GM12878 (cell line): ENCODE results near the gene RNF181. TPM values are rescaled to one million over a fixed set of nuclear protein-coding genes. Genes with fewer than 3 reads are reported as not detected.

ENCODE experiments used
- ATF7 ChIP-seq: fragments of 450-650 bp; IDR thresholded peaks from 2 replicates; pipeline ENCODE4 v1.6.1; 2016; ENCODE audit warnings: low read depth, mild to moderate bottlenecking
- BACH1 ChIP-seq: fragments of 450-650 bp; IDR thresholded peaks from 2 replicates; pipeline ENCODE4 v1.6.1; 2017; ENCODE audit warnings: mild to moderate bottlenecking, borderline replicate concordance
- BRCA1 ChIP-seq: IDR thresholded peaks from 2 replicates; pipeline ENCODE4 v1.6.1; 2011; ENCODE audit warnings: low read depth, low read length, improper control_type of control experiment
- CBFB ChIP-seq: IDR thresholded peaks from 2 replicates; pipeline ENCODE4 v1.6.1; 2016; ENCODE audit warnings: antibody characterized with exemption, low read depth
- ESRRA ChIP-seq: IDR thresholded peaks from 2 replicates; pipeline ENCODE4 v1.6.1; 2012; ENCODE audit warnings: mild to moderate bottlenecking, low read length, improper control_type of control experiment
- ETV6 ChIP-seq, 2 experiments: fragments of 450-650 bp in 1 of 2; IDR thresholded peaks in 1 of 2; conservative IDR thresholded peaks in 1 of 2; 2 replicates each; pipeline ENCODE4 v1.6.1; 2014; ENCODE audit warnings: antibody characterized with exemption in 1 of 2, borderline replicate concordance in 1 of 2, low read depth in 1 of 2, mild to moderate bottlenecking in 1 of 2, moderate library complexity in 1 of 2
- FOXM1 ChIP-seq: IDR thresholded peaks from 2 replicates; pipeline ENCODE4 v1.6.1; 2012; ENCODE audit warnings: low read depth, mild to moderate bottlenecking, inconsistent platforms, low read length, moderate library complexity
- LARP7 ChIP-seq: fragments of 450-650 bp; IDR thresholded peaks from 2 replicates; pipeline ENCODE4 v1.6.1; 2017; ENCODE audit warnings: mild to moderate bottlenecking
- MTA3 ChIP-seq: IDR thresholded peaks from 2 replicates; pipeline ENCODE4 v1.6.1; 2012; ENCODE audit warnings: low read length, inconsistent platforms, borderline replicate concordance
- MXI1 ChIP-seq: fragments of 150-350 bp; IDR thresholded peaks from 2 replicates; pipeline ENCODE4 v1.6.1; 2011; ENCODE audit warnings: low read depth, mild to moderate bottlenecking, inconsistent platforms, low read length, improper control_type of control experiment
- NFYA ChIP-seq: IDR thresholded peaks from 2 replicates; pipeline ENCODE4 v1.6.1; 2011; ENCODE audit warnings: low read depth, mild to moderate bottlenecking, low read length, improper control_type of control experiment, borderline replicate concordance
- NR2C2 ChIP-seq: IDR thresholded peaks from 2 replicates; pipeline ENCODE4 v1.6.1; 2011; ENCODE audit warnings: borderline replicate concordance, low read depth; ENCODE audit not compliant: control insufficient read depth, insufficient read length
- NR2F1 ChIP-seq: fragments of 450-650 bp; conservative IDR thresholded peaks from 2 replicates; pipeline ENCODE4 v1.6.1; 2017; ENCODE audit warnings: mild to moderate bottlenecking
- PML ChIP-seq: IDR thresholded peaks from 2 replicates; pipeline ENCODE4 v1.6.1; 2012; ENCODE audit warnings: low read length, inconsistent platforms
- POLR2AphosphoS2 ChIP-seq: IDR thresholded peaks from 2 replicates; pipeline ENCODE4 v1.6.1; 2011; ENCODE audit warnings: low read depth, mild to moderate bottlenecking, low read length, improper control_type of control experiment, moderate library complexity
- RAD51 ChIP-seq: fragments of 450-650 bp; IDR thresholded peaks from 2 replicates; pipeline ENCODE4 v1.6.1; 2016; ENCODE audit warnings: moderate library complexity, mild to moderate bottlenecking, inconsistent platforms
- RBBP5 ChIP-seq: fragments of 200-600 bp; sonication (generic); conservative IDR thresholded peaks from 2 replicates; pipeline ENCODE4 v1.6.1; 2016
- RELA ChIP-seq: fragments of 450-650 bp; IDR thresholded peaks from 2 replicates; pipeline ENCODE4 v1.8.0; 2014; ENCODE audit warnings: borderline replicate concordance; ENCODE audit not compliant: partially characterized antibody
- RFX5 ChIP-seq: IDR thresholded peaks from 2 replicates; pipeline ENCODE4 v1.6.1; 2011; ENCODE audit warnings: low read depth, low read length, improper control_type of control experiment
- RUNX3 ChIP-seq: IDR thresholded peaks from 2 replicates; pipeline ENCODE4 v1.6.1; 2012; ENCODE audit warnings: low read length, inconsistent platforms
- SIN3A ChIP-seq: IDR thresholded peaks from 2 replicates; pipeline ENCODE4 v1.6.1; 2012; ENCODE audit warnings: low read depth, low read length, improper control_type of control experiment
- SIX5 ChIP-seq: IDR thresholded peaks from 2 replicates; pipeline ENCODE4 v1.6.1; 2011; ENCODE audit warnings: mild to moderate bottlenecking, low read depth, low read length, moderate library complexity; ENCODE audit not compliant: severe bottlenecking
- TARDBP ChIP-seq: IDR thresholded peaks from 2 replicates; pipeline ENCODE4 v1.6.1; 2016; ENCODE audit warnings: borderline replicate concordance
- TBL1XR1 ChIP-seq: IDR thresholded peaks from 2 replicates; pipeline ENCODE4 v1.6.1; 2012; ENCODE audit warnings: low read depth, low read length, improper control_type of control experiment
- ZBED1 ChIP-seq: IDR thresholded peaks from 2 replicates; pipeline ENCODE4 v1.6.1; 2016; ENCODE audit warnings: borderline replicate concordance
- ZNF207 ChIP-seq: fragments of 450-650 bp; IDR thresholded peaks from 2 replicates; pipeline ENCODE4 v1.6.1; 2014; ENCODE audit warnings: antibody characterized with exemption, mild to moderate bottlenecking, borderline replicate concordance
- polyA plus RNA-seq, 11 experiments: library from polyadenylated mRNA; depleted of rRNA in 4 of 11; unstranded in 6 of 11; stranded (reverse) in 5 of 11; fragments of >200 nt; fragmentation: Nextera tagmentation in 4 of 11; fragmentation: Illumina TruSeq in 1 of 11; extraction: Ambion mirVana in 4 of 11; extraction: Trizol in 1 of 11; gene quantifications; 1 replicate in 1 of 11; 2 replicates in 10 of 11; pipeline versions ENCODE4 v1.2.1 to v1.2.3, GENCODE V29; 2011 to 2016; ENCODE audit warnings: inconsistent platforms in 2 of 11, missing spikeins in 2 of 11, low read depth in 1 of 11
- total RNA-seq, 4 experiments: library from RNA; depleted of rRNA in 3 of 4; stranded (reverse); fragments of >200 nt in 3 of 4; fragmentation: Illumina TruSeq in 1 of 4; extraction: Trizol in 1 of 4; gene quantifications; 2 replicates each; pipeline versions ENCODE4 v1.2.1 to v1.2.3, GENCODE V29; 2013 to 2021
- TF ChIP-seq, protein P1 (sequence below): fragments of 450-650 bp; IDR thresholded peaks from 2 replicates; pipeline ENCODE4 v1.6.1; 2017; ENCODE audit warnings: mild to moderate bottlenecking, moderate library complexity

RNF181 gene
- total and polyA plus RNA-seq, 10 of the 15 experiments (the other 5 are each of a cell fraction or from before 2014, with no cell fraction given), result 101 to 409 (median 213) TPM

DNA sequence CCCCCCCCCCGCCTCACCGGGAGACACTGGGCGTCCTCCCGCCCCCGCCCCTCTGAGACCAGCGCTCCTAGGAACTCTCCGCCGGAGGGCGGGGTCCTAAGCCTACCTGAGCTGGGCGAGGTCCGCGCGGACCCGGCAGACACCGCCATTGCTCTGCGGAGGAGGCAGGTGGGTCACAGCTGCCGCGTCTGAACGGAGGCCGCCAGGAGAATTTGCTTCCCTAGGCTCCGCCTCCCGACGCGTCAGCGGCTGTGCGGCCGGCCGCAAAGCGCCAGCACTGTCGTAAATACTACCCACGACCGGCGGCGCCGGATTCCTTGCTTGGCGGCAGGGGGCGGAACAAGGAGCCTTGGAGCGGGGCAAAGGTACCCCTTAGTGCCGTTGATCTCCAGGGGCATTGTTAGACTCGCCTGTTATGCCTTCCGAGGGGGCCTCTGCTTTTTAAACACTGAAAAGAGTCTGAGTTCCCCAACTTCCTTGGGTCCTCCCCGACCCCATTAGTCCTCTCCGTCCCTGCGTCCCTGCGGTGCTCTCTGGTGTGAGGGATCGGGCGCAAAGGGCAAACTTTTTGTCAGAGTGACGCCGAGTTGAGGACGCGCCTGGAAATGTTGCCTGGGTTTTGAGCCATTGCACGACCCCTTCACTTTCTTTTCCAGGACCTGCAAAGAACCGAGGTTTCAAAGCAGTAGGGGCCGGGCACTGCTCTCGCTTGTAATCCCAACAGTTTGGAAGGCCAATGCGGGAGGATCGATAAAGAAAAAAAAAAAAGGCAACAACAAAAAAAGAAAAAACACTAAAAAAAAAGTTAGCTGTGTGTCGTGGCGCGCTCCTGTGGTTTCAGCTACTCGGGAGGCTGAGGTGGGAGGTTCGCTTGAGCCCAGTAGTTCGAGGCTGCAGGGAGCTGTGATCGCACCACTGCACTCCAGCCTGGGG, 34.0 kb upstream of the RNF181 start, which contains the start of gene GGCX (continued):
- peak; percentile 28; the same call in 1 of the 2 replicates for TF ChIP-seq ATF7
- 0 out of 2 replicates have a peak, but pooled peaks have one; percentile 62 for TF ChIP-seq SIN3A
- peak; percentile 21; the same call in 1 of the 2 replicates for TF ChIP-seq CBFB
- TF ChIP-seq NR2F1, result 0 out of 2 replicates have a peak, but pooled peaks have one; percentile 23
- peak; percentile 28 for TF ChIP-seq SIX5
- peak; percentile 65; the same call in 1 of the 2 replicates for TF ChIP-seq MXI1
- peak; percentile 96 for TF ChIP-seq PML
- peak; percentile 55 for TF ChIP-seq RELA
- TF ChIP-seq MTA3, result peak; percentile 26; the same call in 1 of the 2 replicates
- peak; percentile 83; the same call in 1 of the 2 replicates for TF ChIP-seq ZNF207
- no peak for TF ChIP-seq ETV6 (conservative IDR thresholded peaks at IDR 0.05 in 1 of 2, IDR thresholded peaks at IDR 0.05 in 1 of 2; ENCODE audit: borderline replicate concordance in 1 of 2, low read depth in 1 of 2)
- no peak for TF ChIP-seq LARP7
- TF ChIP-seq POLR2AphosphoS2, result peak; percentile 90
- TF ChIP-seq RAD51, result no peak
- TF ChIP-seq RFX5, result no peak
- no peak for TF ChIP-seq NR2C2
- TF ChIP-seq, protein P1, sequence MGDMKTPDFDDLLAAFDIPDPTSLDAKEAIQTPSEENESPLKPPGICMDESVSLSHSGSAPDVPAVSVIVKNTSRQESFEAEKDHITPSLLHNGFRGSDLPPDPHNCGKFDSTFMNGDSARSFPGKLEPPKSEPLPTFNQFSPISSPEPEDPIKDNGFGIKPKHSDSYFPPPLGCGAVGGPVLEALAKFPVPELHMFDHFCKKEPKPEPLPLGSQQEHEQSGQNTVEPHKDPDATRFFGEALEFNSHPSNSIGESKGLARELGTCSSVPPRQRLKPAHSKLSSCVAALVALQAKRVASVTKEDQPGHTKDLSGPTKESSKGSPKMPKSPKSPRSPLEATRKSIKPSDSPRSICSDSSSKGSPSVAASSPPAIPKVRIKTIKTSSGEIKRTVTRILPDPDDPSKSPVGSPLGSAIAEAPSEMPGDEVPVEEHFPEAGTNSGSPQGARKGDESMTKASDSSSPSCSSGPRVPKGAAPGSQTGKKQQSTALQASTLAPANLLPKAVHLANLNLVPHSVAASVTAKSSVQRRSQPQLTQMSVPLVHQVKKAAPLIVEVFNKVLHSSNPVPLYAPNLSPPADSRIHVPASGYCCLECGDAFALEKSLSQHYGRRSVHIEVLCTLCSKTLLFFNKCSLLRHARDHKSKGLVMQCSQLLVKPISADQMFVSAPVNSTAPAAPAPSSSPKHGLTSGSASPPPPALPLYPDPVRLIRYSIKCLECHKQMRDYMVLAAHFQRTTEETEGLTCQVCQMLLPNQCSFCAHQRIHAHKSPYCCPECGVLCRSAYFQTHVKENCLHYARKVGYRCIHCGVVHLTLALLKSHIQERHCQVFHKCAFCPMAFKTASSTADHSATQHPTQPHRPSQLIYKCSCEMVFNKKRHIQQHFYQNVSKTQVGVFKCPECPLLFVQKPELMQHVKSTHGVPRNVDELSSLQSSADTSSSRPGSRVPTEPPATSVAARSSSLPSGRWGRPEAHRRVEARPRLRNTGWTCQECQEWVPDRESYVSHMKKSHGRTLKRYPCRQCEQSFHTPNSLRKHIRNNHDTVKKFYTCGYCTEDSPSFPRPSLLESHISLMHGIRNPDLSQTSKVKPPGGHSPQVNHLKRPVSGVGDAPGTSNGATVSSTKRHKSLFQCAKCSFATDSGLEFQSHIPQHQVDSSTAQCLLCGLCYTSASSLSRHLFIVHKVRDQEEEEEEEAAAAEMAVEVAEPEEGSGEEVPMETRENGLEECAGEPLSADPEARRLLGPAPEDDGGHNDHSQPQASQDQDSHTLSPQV, result no peak
- no peak for TF ChIP-seq FOXM1
- peak; percentile 48 for TF ChIP-seq RUNX3
- TF ChIP-seq NFYA, result no peak
- TF ChIP-seq ESRRA, result no peak
- TF ChIP-seq BACH1, result 0 out of 2 replicates have a peak, but pooled peaks have one; percentile 28
- no peak for TF ChIP-seq RBBP5
- TF ChIP-seq TARDBP, result no peak
- no peak for TF ChIP-seq ZBED1
- no peak for TF ChIP-seq BRCA1
- TF ChIP-seq TBL1XR1, result no peak
